ELR (cell line): Measurements from ENCODE around the gene MAP2K2.

Experiments used
- DNase-seq: peaks from one replicate; pipeline ENCODE4 v3.0.0-alpha.2; 2015; ENCODE audit warnings: low read depth

Gene MAP2K2

DNA sequence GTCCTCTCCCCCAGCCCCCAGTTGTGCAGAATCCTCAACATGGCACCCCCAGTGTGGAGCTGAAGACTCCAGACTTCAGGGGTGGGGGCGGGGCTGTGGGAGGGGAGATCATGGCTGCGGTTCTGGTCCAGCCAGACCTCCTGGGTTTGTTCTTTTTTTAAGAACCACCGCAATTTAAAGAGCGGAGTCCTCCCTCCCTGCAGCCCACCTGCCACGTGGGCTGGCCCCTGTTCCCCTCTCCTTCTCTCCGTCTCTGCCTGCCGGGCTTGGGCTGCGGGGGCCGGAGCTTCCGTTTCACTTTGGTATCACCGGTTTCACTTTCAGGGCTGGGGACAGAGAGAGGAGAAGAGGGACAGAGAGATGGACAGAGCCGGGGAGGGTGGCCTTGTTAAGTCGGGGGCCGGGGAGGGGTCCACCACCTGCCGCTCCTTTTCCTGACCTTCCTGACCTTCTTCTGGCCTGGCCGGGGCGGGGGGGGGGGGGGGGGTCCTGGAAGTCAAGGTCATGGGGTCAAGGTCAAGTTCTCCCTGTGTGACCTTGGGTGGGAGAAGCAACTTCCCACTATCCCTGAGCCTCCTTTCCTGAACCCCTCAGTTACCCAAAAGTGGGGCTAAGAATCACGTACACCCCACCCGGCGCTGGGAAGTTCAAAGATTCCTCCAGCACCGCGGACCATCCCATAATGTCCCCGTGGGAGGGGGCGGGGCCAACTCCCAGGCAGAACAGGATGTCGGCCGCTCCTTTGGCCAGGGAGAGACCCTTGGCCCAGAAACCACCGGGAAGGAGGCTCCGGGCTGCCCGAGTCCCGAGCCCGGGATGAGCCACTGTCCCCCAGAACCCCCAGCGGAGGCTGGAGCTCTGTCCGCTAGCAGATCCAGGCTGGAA lies 45.9 kb downstream of the MAP2K2 start:
- no peak for DNase-seq

- DNase-seq = no peak
Measured at GRCh38 chr19:4077007-4077374, 46.9 kb downstream of the MAP2K2 start.

- no peak for DNase-seq
Measured at GRCh38 chr19:4075373-4075772, 48.5 kb downstream of the MAP2K2 start.

DNA sequence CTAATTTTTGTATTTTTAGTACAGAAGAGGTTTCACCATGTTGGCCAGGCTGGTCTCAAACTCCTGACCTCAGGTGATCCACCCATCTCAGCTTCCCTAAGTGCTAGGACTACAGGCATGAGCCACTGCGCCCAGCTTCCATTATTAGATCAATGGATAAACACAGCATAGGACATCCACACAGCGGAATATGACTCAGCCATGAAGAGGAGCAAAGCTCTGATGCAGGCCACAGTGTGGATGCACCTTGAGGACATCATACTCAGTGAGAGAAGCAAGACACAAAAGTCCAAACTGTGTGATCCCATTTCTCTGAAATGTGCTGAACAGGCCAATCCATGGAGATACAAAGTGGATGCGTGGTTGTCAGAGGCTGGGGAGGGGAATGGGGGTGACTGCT lies 52.3 kb downstream of the MAP2K2 start:
- no peak for DNase-seq

- no peak for DNase-seq
Measured at GRCh38 chr19:4069331-4069959, 54.5 kb downstream of the MAP2K2 start.

DNA sequence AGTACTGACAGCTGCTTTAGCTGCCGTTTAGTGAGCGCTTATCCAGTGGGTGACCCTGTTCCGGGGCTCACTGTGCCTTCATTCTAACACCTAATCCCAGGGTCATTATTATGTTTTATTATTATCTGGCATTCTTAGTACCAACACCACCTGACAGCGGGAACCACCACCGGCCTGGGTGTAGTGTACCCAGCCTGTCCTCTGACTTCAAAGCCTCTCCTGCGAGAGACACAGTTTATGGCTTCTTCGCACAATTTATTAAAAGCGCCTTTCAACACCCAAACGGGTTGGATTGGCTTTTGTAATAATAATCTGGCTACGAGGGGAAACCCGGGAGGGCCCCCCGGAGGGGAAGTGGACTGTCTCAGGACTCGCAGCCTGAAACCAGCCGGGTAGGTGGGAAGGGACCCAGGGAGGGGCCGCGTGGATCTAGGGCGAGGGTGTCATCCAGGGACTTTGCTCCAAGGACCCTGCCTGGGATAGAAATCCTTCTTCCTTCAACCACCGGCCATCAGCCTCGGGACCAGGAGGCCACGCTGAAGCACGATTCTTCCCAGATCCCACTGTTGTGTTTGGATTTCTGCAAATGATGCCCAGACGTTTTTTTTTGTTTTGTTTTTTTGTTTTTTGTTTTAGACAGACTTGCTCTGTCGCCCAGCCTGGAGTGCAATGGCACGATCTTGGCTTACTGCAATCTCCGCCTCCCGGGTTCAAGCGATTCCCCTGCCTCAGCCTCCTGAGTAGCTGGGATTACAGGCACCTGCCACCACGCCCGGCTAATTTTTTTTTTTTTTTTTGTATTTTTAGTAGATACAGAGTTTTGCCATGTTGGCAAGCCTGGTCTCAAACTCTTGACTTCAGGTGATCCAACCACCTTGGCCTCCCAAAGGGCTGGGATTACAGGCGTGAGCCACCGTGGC lies 55.6 kb downstream of the MAP2K2 start:
- DNase-seq = no peak

DNA sequence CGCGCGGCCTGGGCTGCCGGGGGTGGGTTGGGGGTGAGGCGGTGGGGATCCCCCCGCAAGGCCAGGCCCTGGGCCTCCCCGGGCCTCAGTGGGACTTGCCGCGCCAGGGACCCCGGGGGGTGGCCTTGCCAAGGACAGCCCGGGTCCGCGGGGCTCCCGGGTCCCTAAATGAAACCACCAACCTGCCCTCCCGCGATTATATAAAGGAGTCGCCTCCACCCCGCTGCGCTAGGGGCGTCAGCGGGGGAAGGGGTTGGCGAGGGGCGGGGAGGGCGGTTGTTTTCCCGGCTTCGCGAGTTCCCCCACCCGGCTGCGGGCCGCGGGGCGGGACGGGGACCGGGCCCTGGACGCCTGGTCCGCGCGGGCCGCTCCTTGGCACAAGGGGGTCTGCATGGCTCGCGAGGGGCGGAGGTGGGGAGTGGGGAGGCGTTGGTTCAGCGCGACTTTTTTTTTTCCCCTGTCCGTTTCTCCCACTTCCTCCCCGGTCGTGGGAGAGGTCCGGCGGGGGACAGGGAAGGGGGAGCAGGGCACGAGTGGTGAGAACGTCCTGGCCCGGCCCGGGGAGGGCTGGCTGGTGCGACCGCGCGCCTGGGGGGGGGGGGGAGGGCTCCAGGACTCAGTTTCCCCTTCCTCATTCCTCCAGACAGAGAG lies 56.4 kb downstream of the MAP2K2 start:
- DNase-seq = no peak

- DNase-seq = peak; percentile 82
Measured at GRCh38 chr19:4066682-4067395, 57.1 kb downstream of the MAP2K2 start, which contains the start of gene ZBTB7A. TSS of gene ZBTB7A (minus strand) at chr19:4066899. CDS start at chr19:4055232, 11,667 bp downstream.

- DNase-seq = no peak
Measured at GRCh38 chr19:4066176-4066606, 57.7 kb downstream of the MAP2K2 start.

GRCh38 chr19:4065430-4066175 lies 58.3 kb downstream of the MAP2K2 start:
- DNase-seq = peak; percentile 97

GRCh38 chr19:4064496-4065260 lies 59.2 kb downstream of the MAP2K2 start:
- peak; percentile 58 for DNase-seq

GRCh38 chr19:4064149-4064495 lies 59.8 kb downstream of the MAP2K2 start:
- DNase-seq = peak; percentile 53

DNA sequence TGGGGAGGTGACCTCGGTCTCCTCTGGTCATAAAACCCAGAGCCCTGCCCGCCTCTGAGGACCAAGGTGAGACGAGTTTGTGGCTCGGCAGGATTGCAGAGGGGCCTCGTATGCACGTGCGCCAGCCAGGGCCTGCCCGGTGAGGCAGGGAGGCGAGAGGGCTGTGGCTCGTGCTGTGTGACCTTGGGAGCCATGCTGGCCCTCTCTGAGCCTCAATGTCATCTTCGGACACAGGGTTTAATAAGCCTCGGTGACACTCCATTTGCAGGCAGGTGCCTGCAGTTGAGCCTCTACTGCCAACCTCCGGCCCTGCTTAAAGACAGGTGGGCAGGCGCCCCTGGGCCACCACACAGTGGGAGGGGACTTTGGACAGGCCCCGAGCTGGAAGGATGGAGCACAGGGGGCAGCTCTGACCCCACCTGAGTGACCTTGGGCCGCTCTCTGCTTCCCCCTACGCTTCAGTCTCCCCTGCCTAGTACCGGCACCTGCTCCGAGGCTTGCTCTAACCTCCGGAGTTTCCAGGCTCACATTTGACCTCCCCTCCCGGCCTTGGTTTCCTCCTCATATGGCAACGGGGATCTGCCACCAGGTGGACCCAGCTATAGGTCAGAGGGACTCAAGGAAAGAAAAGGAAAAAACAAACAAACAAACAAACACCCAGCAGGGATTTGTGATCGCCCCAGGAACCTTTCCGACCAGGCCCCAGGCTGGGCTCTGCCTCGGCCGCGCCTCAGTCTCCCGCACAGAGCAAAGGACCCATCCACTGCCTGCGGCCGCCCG lies 60.4 kb downstream of the MAP2K2 start:
- DNase-seq = no peak

DNA sequence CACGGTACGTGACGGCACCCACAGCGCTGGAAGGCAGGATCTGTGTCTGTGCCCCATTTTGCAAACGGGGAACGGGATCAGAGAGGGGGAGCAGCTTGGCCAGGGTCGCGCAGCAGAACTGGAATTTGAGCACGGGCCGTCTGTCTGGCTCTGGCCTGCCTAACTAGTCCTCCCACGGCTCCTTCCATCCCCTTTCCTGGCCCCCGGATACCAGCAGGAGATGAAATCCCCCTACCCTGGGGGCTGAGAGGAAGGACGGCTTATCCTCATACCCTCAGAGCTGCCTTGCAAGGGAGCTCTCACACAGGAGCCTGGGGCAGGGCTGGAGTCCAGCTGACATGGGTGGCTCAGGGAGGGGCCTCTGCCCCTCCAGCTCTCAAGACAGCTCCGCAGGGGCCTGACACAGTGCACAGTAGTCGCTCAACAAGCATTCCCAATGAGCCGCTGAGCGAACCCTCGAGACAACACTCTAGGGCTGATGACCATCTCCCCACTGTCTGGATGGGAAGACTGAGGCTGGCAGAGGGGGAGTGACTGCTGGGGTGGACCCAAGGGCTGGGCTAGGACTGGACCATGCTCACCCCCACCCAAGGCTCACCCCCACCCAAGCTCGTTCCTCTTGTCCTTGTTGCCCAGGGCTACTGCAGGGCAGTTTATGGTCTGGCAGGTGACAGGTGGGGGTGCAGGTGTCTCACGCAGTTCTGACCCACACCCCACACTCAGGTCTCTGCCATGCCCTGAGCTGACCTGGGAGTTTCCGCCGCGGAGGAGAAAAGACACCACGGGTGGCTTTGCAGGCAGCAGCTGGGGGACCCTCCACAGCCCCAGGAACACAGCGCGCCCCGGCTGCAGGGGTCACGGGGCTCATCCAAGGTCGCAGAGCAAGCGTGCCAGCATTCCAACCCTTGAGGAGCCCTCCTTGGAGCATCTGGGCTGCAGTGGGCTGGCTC lies 61.2 kb downstream of the MAP2K2 start:
- no peak for DNase-seq

GRCh38 chr19:4061683-4062418 lies 62.1 kb downstream of the MAP2K2 start:
- DNase-seq = no peak

DNA sequence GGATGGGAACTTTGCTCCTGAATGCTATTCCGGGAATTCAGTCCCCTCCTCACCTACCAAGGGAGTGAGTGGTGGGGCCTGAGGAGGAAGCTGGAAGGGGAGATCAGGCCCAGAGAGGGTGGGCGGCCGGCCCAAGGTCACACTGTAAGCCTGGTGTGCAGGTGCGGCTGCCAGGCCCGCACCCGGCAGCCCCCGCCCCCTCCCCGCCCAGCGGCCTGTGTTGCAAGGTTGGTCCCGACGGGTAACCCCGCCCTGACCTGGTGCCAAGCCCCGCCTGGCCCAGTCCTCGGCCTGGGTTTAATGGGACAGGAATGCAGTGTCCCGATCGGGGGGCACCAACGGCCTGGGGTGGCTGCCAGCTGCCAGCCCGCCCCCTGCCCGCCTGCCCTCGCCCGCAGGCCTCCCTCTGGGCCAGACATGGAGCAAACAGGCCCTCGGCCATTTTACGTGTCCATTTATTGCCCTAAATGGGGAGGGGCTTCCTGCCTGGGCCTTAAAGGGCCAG lies 62.7 kb downstream of the MAP2K2 start:
- DNase-seq = no peak
